Posterior vena cava (tissue), 2 donors: ENCODE measurements around the gene NSUN2. TPM values are rescaled to one million over a fixed set of nuclear protein-coding genes. Genes with fewer than 3 reads are reported as not detected.
"Not testable (repeated sequence)": the region's sequence is repeated elsewhere in the genome, so short reads cannot be mapped to it uniquely, and the experiment has no call there.

Source experiments
- DNase-seq: peaks from one replicate; pipeline ENCODE4 v3.0.0-alpha.2; 2020; ENCODE audit warnings: low spot score
- intact Hi-C, 2 donors: fragments of 100-400 bp; cut with DNase I; formaldehyde crosslinking; loops; one replicate each; pipeline versions ENCODE4 v1.14.1 to v1.14.2; 2022 to 2023
- long read RNA-seq, 2 donors: library from polyadenylated mRNA; unstranded; transcript quantifications; one replicate each; pipeline ENCODE4 v2.0.0, GENCODE V29; 2020 to 2021
- total RNA-seq, 2 donors: library from RNA; stranded (reverse); fragmentation: NEBNext Ultra II Directional; extraction: Animal tissue kit (Norgen Biotek cat#: 25700); gene quantifications; one replicate each; pipeline ENCODE4 v1.2.1, GENCODE V29; 2021
- donor health status: DM: yes; HTN: yes; CAD: no.
- donor health status: DM: yes; HTN: yes; CAD: no.

NSUN2 gene
- total RNA-seq: 10 to 100 TPM; 31.6 to 35.2 TPM
- long read RNA-seq, donor 1, transcript NSUN2-201 (19 exons, 3,303 nt): major isoform, 13 of 19 reads
- long read RNA-seq, donor 1, partial matches to known transcripts: 1 of 19 reads
- long read RNA-seq, donor 1, other reads (novel, unspliced or antisense): 3 of 19 reads
- long read RNA-seq, donor 2, transcript NSUN2-201 (19 exons, 3,303 nt): major isoform, 13 of 25 reads
- long read RNA-seq, donor 2, partial matches to known transcripts: 5 of 25 reads
- long read RNA-seq, donor 2, other reads (novel, unspliced or antisense): 7 of 25 reads

DNA sequence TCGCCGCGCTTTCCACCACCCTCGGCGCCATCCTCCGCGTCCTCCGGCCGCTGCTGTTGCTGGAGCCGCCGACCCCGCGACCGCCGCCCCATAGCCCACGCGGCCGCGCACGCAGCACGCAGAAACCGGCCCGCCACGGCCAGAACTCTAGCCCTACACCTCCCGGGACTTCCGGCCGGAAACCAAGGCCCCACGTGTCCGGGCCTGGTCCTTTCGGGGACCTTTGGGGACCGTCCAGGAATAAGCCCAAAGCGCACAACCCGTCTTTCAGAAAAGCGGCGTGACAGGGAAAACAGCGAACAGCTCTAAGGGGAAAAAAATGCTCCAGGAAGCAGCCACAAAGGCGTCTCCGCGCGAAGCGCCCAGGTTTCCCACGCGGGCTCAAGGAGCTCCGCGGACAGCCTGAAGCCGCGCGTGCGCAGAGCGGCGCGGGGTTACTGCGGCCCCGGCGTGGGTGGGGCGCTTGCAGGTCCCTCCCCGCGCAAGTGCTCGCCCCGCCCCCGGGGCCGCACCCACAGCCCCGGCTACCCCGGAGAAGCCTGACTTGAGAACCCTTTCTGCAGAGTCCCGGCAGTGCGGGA is at the start of gene NSUN2, which contains the start of gene SRD5A1:
TSS of gene NSUN2 (minus strand) at position 157 of the 581 bp plus-strand sequence. CDS start at position 92, 65 bp downstream.
TSS of gene SRD5A1 (plus strand) at position 553 of the 581 bp plus-strand sequence. CDS start 137 bp downstream, outside the sequence.
- peak; percentile 97 for DNase-seq
- intact Hi-C loops: loop anchor here (10.0 kb wide), 2 partner anchors 72 to 112 kb away; no protein-coding TSS in a partner anchor

DNA sequence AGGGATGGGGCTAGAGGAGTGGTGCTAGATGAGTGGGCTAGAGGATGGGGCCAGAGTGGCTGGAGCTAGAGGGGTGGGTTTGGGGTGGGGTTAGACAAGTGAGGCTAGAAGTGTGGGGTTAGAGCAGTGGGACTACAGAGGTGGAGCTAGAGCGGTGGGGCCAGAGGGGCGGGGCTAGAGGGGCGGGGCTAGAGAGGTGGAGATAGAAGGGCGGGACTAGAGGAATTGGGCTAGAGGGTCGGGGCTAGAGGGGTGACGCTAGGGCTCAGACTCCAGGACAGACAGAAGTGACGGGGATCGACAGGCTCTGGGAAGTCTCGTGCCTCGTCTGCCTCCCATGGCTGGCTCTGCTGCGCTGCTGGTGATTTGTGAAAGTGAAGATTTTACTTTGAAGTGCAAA is 49.4 kb upstream of the NSUN2 start:
- DNase-seq: no peak
- intact Hi-C loops: no loop called here

DNA sequence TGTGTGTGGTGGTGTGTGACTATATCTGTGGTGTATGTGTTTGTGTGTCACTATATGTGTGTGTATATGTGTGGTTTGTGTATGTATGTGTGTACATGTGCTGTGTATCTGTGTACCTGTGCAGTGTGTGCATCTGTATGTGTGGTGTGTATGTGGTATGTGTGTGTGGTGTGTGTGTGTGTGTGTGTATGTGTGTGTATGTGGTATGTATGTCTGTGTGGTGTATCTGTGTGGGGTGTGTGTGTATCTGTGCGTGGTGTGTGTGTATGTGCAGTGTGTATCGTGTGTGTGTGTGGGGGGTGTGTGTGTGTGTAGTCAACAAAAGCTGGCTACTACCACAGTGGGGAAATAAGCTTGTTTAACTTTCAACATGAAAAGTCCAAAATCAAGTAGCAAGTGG is 48.8 kb upstream of the NSUN2 start:
- intact Hi-C loops: no loop called here
- DNase-seq: no peak

DNA sequence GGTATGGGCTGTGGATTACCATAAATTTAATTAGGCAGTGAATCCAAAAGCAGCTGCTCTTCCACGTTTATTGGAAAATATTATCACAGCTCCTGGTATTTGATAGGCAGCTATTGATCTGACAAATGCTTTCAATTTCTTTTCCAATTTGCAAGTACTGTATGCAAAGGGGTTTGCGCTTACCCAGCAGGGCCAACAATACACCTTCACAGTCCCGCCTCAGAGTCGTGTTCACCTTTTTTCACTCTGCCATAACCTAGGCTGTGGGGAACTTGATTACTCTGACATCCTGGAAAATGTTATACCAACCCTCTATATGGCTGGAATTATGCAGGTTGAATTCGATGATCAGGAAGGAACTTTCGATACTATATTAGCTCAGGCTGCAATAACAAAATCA is 48.1 kb upstream of the NSUN2 start:
- intact Hi-C loops: no loop called here
- DNase-seq: no peak

DNA sequence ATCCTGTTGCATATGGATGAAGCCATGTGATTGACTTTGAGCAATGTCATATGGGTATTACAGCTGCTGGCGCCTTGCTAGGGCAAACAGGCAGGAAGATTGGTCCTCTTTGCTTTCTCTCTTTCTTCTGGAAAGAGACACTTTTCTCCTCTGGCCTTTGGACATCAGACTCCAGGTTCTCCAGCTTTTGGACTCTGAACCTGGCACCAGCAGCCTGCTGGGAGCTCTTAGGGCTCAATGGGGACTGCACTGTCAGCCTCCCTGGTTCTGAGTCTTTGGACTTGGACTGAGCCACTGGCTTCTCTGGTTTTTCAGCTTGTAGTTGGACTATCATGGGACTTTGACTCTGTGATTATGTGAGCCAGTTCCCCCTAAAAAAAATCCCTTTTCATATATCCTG is 45.5 kb upstream of the NSUN2 start:
- no peak for DNase-seq
- intact Hi-C loops: no loop called here

DNA sequence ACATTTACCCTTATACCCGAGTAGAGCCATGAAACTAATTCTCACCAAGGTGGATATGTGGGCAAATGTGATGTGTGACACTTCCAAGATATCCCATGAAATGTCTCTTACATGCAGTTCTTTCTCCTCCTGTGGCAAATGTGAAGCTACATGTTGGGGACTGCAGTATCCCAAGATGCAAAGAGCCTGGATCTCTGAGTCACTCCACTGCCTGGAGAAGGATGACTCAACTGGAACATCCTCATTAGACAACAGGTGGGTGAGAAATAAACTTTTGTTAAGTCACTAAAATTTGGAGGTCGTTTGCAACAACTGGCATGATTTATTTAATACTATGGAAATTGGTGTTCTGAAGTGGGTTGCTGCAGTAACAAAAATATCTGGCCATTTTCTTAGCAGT is 43.9 kb upstream of the NSUN2 start:
- intact Hi-C loops: no loop called here

DNA sequence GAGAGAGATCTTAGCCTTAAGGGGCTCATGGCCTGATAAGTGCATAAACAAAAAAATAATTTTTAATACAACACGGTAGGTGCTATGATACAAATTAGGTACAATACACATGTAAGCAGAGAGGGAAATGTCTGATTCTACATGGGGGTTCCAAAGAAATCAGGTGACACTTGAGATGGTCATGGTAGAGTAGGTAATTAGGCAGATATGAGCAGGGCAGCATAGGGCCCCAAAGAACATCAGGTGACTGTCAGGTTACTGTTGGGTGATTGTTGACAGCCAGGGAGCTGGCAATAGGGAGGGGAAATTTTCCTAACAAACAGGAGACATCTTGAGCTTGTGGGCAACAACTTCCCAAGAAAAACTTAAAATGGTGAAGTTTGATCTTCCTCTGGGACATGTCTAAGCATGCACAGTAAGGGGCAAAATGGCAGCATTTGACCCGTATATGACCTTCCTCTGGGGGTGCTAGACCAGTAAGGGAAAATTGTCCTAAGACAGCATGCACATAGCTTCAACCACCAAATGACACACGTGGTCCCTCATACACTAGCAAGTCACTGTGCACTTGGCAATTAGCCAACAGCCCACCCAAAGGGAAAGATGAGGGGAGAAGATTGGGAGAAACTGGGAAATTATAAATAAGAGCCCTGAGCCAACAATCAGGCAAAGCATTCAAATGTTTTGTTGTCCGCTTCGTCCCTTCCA is 43.1 kb upstream of the NSUN2 start:
- DNase-seq: no peak
- intact Hi-C loops: no loop called here

More for the DNA sequence above, 43.9 kb upstream of the NSUN2 start:
- DNase-seq: no peak

DNA sequence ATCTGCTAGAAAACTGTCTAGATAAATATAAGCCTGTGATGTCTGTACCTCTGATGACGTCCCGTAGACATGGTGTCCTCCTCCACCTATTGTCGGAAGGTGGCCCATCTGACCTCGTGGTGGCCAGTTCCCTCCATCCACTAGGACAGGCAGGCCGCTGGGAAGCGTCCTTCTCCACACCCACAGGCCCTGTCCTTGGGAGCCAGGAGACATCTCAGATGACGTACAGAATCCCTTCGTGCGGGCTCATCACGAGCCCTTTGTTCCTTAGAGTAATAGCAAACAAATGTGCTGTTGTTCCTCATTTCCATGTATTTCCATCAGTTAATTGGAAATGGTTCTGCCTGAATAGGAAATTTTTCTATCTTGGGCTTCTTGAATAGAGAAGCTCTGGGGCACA is 42.0 kb upstream of the NSUN2 start:
- intact Hi-C loops: no loop called here
- peak; percentile 74 for DNase-seq

DNA sequence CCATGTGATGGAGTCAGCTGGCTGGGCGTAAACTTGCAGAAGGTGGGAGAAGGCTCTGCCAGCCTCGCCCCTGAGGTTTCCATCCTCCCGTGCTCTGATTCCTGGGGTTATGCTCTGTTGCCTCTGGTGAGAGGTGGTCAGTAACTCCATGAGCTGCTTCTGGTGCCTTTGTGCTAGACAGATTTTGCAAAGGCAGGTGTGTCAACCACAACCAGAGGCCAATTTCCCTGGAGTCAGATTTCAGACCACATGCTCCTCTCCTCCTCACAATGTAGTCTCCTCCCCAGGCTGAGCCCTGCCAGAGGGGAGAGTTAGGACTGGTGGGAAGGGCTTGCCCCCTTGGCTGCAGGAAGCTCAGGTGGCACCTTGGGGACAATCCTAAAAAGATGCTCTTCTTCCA is 41.6 kb upstream of the NSUN2 start:
- no peak for DNase-seq
- intact Hi-C loops: no loop called here

DNA sequence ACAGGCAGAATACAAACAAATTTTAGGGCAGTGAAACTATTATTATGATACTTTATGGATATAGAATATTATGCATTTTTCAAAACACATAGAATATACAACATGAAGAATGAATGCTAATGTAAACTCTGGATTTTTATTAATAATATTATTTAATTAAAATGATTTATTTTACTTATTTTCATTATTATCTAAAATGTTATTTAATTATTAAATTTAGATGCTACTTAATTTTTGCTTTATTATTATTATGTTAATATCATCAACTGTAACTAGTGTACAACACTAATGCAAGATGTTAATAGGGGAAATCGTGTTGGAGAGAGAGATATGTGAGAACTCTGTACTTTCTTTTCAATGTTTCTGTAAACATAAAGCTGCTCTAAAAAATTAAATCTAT is 41.1 kb upstream of the NSUN2 start:
- no peak for DNase-seq
- intact Hi-C loops: no loop called here

DNA sequence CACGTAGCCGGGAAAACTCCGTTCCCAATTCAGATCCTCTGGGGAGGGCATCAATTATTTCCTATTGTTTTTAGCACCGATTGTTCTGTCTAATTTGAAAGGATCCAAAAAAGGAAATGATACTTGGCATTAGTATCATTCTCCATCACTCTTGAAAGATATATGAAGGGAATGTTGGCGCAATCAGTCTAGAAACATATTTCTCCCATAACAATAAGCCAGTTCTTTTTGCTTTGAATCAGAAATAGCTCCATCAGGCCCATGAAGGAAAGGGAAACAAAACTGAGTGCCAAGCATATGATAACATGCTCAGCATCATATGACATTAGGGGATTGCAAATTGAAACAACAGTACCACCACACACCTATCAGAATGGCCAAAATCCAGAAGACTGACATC is 40.2 kb upstream of the NSUN2 start:
- no peak for DNase-seq

DNA sequence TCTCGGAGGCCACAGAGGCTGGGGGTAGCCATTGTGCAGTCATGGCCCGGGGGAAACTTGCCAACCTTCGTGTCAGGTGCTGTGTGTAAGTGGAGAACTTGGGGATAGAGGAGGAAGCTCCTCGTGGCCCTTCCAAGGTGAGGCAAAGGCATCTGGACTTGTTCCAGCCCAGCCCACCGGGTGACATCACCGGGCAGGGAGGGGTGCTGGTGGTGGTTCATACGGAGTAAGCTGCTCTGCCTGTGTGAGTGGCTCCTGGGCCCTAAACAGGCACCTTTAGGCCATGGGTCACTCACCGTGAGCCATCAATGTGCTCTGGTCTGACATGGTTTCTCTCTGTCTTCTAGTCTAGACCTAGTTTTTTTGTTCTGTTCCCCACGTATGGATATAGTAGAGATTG is 35.9 kb upstream of the NSUN2 start:
- intact Hi-C loops: not testable (repeated sequence)

More for the DNA sequence above, 40.2 kb upstream of the NSUN2 start:
- intact Hi-C loops: no loop called here

DNA sequence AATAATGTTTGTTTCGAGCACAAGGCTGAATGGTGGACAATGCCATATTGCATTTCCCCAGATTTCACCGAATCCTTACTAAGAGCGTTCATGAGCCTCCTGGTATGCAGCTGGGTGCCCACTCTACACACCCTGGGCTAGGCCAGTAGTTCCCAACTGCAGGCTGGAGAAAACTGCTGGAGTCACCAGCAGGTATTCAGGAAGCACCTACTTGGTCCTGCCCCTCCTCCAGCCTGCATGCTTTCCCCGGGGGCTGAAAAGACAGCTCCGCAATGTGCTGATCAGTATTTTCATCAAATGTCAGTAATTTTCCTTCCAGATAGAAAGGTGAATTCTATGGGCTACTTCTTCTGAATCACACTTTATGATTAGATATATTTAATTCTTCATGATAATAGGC is 34.8 kb upstream of the NSUN2 start:
- no peak for DNase-seq
- intact Hi-C loops: no loop called here

More for the DNA sequence above, 35.9 kb upstream of the NSUN2 start:
- DNase-seq: not testable (repeated sequence)

DNA sequence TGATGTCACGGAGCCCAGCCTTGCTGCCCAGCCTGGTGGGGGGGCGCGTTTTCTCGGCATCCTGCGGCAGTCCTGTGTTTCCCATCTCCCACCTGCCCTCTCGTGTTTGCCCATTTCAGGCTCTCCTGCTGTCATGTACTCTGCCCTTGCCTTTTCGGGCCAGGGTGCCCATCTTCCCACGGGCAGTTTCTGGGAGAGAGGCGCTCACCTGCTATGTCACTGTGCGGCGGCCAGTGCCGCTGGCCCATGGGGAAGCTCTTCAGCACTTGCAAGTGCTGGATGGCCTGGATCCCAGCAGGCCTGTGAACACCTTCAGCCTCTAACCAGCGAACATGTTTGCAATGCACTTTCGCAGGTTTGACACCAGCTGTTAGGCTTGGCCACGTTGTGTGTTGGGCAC is 33.9 kb upstream of the NSUN2 start:
- intact Hi-C loops: no loop called here
- no peak for DNase-seq

DNA sequence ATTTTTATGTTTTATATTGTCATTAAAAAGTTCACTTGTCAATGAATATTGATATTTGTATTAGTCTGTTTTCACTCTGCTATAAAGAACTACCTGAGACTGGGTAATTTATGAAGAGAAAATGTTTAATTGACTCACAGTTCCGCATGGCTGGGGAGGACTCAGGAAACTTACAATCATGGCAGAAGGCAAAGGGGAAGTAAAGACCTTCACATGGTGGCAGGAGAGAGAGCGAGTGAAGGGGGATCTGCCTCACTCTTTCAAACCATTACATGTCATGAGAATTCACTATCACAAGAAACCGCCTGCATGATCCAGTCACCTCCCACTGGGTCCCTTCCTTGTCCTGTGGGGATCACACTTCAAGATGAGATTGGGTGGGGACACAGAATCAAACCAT is 27.8 kb upstream of the NSUN2 start:
- intact Hi-C loops: no loop called here
- no peak for DNase-seq

DNA sequence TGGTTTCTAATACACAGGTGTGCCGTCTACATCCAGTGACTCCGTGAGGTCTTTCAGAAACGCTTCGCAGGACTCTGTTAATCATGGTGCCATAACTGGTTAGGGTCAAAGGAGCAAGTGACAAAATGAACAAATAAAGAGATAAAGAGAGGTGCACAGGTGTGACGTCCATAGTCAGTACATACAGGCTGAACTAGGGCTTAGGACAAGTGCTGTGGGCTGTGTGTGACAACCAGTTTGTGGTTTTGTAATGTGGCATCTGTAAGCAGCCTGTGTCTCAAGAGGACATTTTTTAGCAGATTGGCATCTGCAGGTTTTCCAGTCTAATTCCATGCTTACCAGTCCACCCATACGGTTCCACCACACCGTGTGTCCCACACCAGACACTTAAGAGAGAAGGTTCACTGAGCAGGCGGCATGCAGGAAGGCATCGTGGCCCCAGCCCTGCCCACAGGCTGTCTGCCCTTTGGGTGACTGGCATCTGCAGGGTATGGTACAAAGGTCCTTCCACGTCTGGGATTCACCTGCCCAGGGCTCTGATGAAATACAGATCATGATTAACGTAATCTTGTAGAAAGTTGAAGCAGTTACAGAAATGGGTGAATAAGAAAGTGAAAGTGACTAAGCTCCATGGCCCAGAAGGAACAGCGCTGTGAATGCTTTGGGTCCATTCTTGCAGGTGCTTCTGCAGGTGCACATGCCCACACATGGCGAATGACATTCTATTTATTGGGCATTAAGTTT is 27.3 kb upstream of the NSUN2 start:
- intact Hi-C loops: no loop called here

DNA sequence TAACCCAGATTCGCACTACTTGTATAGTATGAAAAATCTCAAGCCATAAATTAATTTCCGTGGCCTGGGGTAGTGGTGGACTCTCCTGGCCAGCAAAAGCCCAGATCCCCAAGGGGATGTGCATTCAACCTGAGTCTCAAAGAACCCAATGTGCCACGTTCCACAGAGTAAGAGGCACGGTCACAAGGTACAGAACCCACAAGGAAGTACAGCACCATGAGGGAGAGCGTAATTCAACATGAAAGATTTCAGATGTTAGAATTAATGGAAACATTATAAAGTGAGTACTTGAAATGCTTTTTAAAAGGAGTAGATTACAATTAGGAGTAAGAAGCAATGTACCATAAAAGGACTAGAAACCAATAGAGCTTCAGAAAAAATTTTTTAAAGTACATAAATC is 23.8 kb upstream of the NSUN2 start:
- intact Hi-C loops: no loop called here
- DNase-seq: no peak

More for the DNA sequence above, 27.3 kb upstream of the NSUN2 start:
- DNase-seq: no peak

DNA sequence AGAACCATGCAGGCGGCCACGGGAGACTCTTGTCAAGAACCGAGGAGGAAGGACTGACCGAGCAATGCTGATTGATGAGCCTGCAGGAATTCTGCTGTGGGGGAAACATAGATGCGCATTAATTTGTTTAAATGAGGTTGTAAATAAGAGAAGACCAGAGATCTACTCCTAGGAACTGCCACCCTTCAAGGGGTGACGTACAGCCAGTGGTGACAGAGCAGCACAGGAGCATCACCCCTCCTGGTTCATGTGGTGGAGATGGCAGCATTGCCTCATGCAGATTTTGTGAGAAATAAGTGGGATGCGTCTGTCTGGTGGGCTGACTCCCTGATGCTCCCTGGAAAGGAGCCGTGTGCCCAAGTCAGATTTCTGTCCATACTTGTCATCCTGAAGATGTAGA is 22.6 kb upstream of the NSUN2 start:
- intact Hi-C loops: no loop called here
- no peak for DNase-seq

DNA sequence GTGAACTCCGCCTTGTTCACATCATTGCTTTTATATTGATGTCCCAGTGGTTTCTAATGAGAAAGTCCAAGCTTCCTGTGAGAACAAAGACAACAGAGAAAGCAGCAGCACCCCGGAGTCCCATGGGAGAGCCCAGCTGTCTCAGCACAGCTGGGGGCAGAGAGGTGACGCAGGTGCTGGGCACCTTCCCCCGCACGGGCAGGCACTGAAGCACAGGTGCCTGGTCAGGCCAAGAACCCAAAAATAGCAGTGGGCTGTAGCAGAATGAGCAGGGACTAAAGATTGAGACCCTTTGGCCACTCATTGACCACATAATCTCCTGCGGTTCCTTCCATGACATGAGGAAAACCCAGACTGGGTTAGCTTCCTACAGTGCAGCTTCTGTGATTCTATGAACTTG is 19.2 kb upstream of the NSUN2 start:
- DNase-seq: no peak
- intact Hi-C loops: no loop called here

DNA sequence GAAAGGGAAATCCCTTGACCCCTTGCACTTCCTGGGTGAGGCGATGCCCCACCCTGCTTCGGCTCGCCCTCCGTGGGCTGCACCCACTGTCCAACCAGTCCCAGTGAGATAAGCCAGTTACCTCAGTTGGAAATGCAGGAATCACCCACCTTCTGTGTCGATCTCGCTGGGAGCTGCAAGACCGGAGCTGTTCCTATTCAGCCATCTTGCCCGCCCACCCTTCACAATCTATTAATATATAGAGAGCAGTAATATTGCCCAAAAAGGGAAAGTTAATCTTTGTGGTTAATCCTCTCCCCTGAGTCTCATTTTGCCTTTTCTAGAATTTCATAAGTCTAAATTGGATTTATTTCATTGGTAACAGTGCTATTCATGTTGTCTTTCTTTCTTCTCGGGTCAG is 16.8 kb upstream of the NSUN2 start:
- intact Hi-C loops: no loop called here
- DNase-seq: no peak
